Ascending aorta (tissue), 2 donors: ENCODE measurements around the gene RABGAP1L. TPM values are rescaled to one million over a fixed set of nuclear protein-coding genes. Genes with fewer than 3 reads are reported as not detected.
"Not testable (repeated sequence)": the region's sequence is repeated elsewhere in the genome, so short reads cannot be mapped to it uniquely, and the experiment has no call there.

Experiments
- DNase-seq, 2 donors: peaks; one replicate each; pipeline ENCODE4 v3.0.0-alpha.2; 2019; ENCODE audit warnings: low spot score in 2 of 2
- H3K27ac ChIP-seq, 2 donors: fragments of 200-600 bp; sonication (generic); one replicate each; pipeline ENCODE4 v1.5.1; 2016 to 2017; ENCODE audit warnings: mild to moderate bottlenecking in 1 of 2
- H3K27me3 ChIP-seq: fragments of 200-600 bp; sonication (generic); one replicate; pipeline ENCODE4 v1.5.1; 2017
- H3K36me3 ChIP-seq, 2 donors: fragments of 200-600 bp; sonication (generic); one replicate each; pipeline ENCODE4 v1.5.1; 2016
- H3K4me1 ChIP-seq, 2 donors: fragments of 200-600 bp; sonication (generic); one replicate each; pipeline ENCODE4 v1.5.1; 2016 to 2017; ENCODE audit warnings: mild to moderate bottlenecking in 1 of 2
- H3K4me3 ChIP-seq, 2 donors: fragments of 200-600 bp; sonication (generic); one replicate each; pipeline ENCODE4 v1.5.1; 2016 to 2017; ENCODE audit warnings: mild to moderate bottlenecking in 1 of 2
- H3K9me3 ChIP-seq, 2 donors: fragments of 200-600 bp; sonication (generic); one replicate each; pipeline ENCODE4 v1.5.1; 2016
- intact Hi-C: fragments of 100-400 bp; cut with DNase I; formaldehyde crosslinking; loops from one replicate; pipeline ENCODE4 v1.15.1; 2023
- total RNA-seq: library from RNA; depleted of rRNA; stranded (reverse); fragments of >200 nt; gene quantifications from one replicate; pipeline ENCODE4 v1.1.0, GENCODE V29; 2016
- TF ChIP-seq, protein P1 (sequence below), 3 experiments: fragments of 200-600 bp in 2 of 3; fragments of 450-650 bp in 1 of 3; sonication (generic) in 2 of 3; IDR thresholded peaks; one replicate each; pipeline ENCODE4 v1.5.1; 2016 to 2019; ENCODE audit warnings: antibody characterized with exemption in 3 of 3, mild to moderate bottlenecking in 1 of 3, moderate library complexity in 1 of 3

The RABGAP1L gene
- total RNA-seq, 1 donor from 2014 or later, result 48.4 TPM

DNA sequence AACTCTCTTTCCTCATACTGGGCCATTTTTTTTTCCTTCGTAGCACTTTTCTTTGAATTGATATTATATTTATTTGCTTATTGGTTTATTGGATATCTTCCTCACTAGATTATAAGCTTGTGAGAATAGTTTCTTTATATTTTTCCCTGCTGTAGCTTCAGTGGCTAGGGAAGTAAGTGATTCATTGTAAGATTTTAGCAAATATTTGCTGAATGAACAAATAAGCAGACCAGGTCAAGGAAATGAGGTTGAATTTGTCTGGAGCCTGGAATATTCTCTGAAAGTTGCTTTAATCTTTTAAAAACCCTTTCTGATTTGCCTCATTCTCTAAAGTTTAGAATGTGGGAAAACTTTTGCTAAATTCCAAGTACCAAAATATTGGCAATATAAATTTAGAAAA, 80.2 kb downstream of the RABGAP1L start:
- H3K4me1 ChIP-seq, result no peaks in the 10 kb centered on the region
- TF ChIP-seq, protein P1, sequence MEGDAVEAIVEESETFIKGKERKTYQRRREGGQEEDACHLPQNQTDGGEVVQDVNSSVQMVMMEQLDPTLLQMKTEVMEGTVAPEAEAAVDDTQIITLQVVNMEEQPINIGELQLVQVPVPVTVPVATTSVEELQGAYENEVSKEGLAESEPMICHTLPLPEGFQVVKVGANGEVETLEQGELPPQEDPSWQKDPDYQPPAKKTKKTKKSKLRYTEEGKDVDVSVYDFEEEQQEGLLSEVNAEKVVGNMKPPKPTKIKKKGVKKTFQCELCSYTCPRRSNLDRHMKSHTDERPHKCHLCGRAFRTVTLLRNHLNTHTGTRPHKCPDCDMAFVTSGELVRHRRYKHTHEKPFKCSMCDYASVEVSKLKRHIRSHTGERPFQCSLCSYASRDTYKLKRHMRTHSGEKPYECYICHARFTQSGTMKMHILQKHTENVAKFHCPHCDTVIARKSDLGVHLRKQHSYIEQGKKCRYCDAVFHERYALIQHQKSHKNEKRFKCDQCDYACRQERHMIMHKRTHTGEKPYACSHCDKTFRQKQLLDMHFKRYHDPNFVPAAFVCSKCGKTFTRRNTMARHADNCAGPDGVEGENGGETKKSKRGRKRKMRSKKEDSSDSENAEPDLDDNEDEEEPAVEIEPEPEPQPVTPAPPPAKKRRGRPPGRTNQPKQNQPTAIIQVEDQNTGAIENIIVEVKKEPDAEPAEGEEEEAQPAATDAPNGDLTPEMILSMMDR (IDR thresholded peaks at IDR 0.05), result no peak
- H3K9me3 ChIP-seq, result no peaks in the 10 kb centered on the region
- H3K27ac ChIP-seq, result no peak overlapping the region
- H3K27me3 ChIP-seq, result no peaks in the 10 kb centered on the region
- H3K36me3 ChIP-seq, result peaks cover 4 to 5% of the 10 kb centered on the region in 2 donors
- H3K4me3 ChIP-seq, result no peak overlapping the region
- no peak for DNase-seq
- intact Hi-C loops, result no loop called here

DNA sequence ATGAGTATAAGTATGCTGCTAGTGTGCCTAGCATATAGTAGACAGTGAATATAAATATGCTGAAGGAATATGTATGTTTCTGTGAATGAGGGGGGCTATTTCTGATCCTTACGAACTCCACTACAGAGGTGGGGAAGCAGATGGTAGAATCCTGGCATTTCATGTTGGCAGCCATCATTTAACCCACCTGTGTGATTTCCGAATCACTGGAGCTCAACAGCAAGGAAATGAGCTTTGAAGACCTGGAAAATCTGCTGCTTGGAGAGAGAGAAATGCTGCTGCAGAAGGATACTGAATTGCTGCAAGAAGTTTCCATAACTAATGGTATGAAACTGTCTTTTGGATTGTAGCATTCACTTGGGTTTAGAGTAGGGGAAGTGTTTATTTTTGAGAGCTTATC, 83.5 kb downstream of the RABGAP1L start:
- TF ChIP-seq, protein P1 (IDR thresholded peaks at IDR 0.05), result no peak
- Histone ChIP-seq H3K27ac (no peak overlapping the region), H3K9me3 (no peaks in the 10 kb centered on the region), H3K4me3 (no peak overlapping the region), H3K27me3 (no peaks in the 10 kb centered on the region), H3K36me3 (peaks cover 9 to 12% of the 10 kb centered on the region in 2 donors), H3K4me1 (no peaks in the 10 kb centered on the region)
- intact Hi-C loops, result no loop called here
- no peak for DNase-seq

DNA sequence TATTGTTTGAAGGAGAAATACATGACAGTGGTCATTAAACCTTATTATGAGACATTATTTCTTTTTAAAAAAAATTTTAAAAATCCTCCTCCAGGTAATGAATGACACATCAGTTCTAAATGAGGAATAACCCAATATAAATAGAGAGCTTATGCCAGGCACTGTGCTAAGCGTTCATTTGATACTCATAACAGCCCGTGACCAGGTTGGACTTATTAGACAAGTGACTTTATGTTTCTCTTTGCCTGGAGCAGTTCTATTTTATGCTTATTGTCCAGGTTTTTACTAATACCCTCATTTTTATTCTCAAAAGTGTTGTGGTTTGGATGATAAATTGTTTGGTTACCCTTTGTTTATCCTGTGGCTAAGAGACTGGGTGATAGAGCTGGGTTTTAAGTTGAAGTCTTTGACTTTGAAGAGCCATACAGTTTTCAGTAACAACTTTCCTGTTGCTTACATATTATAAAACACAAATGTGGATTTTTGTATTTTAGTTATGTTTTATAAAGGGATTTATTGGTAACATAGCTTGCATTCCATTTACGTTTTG, 84.2 kb downstream of the RABGAP1L start:
- H3K4me3 ChIP-seq, result no peak overlapping the region
- intact Hi-C loops, result no loop called here
- H3K27me3 ChIP-seq, result no peaks in the 10 kb centered on the region
- no peak for DNase-seq
- no peak overlapping the region for H3K27ac ChIP-seq
- peaks cover 9 to 12% of the 10 kb centered on the region in 2 donors for H3K36me3 ChIP-seq
- TF ChIP-seq, protein P1 (IDR thresholded peaks at IDR 0.05), result no peak
- H3K4me1 ChIP-seq, result no peaks in the 10 kb centered on the region
- no peaks in the 10 kb centered on the region for H3K9me3 ChIP-seq

DNA sequence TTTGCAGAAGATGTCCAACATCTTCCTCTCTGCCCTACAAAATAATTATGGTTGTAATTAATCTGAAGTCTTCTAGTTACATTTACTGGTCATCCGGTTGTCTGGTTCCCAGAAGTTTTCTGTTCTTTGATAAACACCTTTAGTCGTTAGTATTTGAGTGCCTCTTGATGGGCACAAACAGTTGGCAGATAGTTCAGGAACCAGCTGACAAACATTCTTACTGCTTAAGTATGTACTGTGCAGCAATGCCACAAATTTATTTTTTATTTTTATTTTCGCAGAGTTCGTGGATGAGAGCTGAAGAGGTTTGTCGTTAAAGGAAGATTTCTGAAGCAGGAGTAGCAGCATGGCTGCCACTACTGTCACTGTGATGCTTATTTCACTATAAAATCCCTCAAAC, 84.7 kb downstream of the RABGAP1L start:
- Histone ChIP-seq H3K9me3 (no peaks in the 10 kb centered on the region), H3K27me3 (no peaks in the 10 kb centered on the region), H3K36me3 (peaks cover 9 to 12% of the 10 kb centered on the region in 2 donors), H3K4me1 (no peaks in the 10 kb centered on the region), H3K27ac (no peak overlapping the region), H3K4me3 (no peak overlapping the region)
- intact Hi-C loops, result no loop called here
- TF ChIP-seq, protein P1 (IDR thresholded peaks at IDR 0.05), result no peak
- DNase-seq, result no peak

DNA sequence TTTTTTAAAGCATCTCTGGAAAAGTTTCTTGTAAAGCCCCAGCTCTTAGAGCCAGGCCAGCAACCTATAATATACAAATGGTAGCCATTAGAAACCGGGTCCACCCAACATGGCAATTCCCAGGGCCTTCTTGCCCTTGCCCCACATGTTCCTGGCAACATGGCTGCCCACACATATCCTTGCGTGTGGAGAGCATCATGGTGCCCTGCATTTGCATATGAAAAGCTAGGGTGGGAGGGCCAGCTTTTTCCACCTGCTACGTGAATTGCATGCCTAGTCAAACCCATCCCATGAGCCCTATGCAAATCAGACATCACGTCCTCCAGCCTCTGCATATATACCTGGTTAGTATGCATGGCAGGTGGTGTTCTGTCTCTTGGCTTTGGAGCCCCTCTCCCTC, 88.2 kb downstream of the RABGAP1L start:
- no peak overlapping the region for H3K27ac ChIP-seq
- H3K4me3 ChIP-seq, result no peak overlapping the region
- no peak for DNase-seq
- peaks cover 9 to 12% of the 10 kb centered on the region in 2 donors for H3K36me3 ChIP-seq
- no peaks in the 10 kb centered on the region for H3K27me3 ChIP-seq
- no peaks in the 10 kb centered on the region for H3K9me3 ChIP-seq
- H3K4me1 ChIP-seq, result no peaks in the 10 kb centered on the region
- intact Hi-C loops, result no loop called here
- TF ChIP-seq, protein P1 (IDR thresholded peaks at IDR 0.05), result no peak

DNA sequence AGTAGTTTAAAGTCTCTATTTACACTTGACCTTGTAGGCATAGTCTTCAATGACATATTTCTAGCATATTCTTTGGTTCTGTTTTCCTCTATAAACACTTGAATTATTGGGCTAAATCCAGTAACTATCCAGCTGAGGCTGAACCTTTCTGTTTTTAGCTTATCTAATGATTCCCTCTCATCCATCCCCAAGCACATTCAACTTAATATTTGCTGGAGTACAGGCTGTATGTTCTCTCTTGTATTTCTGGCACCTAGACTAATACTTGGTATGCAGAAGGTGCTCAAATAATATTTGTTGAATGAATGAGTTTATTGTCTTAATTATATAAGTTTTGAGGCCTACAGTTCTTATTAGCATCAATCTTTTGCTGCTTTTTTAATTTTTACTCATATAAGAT, 88.7 kb downstream of the RABGAP1L start:
- intact Hi-C loops, result no loop called here
- no peak for DNase-seq

DNA sequence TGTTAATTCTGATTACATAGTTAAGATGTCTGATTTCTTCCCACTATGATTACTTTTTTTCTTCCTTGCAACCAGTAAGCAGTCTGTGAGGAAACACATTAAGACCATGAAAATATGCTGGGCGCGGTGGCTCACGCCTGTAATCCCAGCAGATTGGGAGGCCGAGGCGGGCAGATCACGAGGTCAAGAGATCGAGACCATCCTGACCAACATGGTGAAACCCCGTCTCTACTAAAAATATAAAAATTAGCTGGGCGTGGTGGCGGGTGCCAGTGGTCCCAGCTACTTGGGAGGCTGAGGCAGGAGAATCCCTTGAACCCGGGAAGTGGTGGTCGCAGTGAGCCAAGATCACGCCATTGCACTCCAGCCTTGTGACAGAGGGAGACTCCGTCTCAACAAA, 97.1 kb downstream of the RABGAP1L start:
- H3K36me3 ChIP-seq, H3K27ac ChIP-seq, H3K9me3 ChIP-seq, intact Hi-C loops, H3K4me1 ChIP-seq, H3K4me3 ChIP-seq, H3K27me3 ChIP-seq: not testable (repeated sequence)
- DNase-seq, result peak in 1 of 2 donors; percentile 56

More for the DNA sequence above, 88.7 kb downstream of the RABGAP1L start:
- no peaks in the 10 kb centered on the region for H3K27me3 ChIP-seq
- no peak overlapping the region for H3K27ac ChIP-seq
- H3K4me1 ChIP-seq, result no peaks in the 10 kb centered on the region
- TF ChIP-seq, protein P1 (IDR thresholded peaks at IDR 0.05), result no peak
- peaks cover 9 to 12% of the 10 kb centered on the region in 2 donors for H3K36me3 ChIP-seq
- no peak overlapping the region for H3K4me3 ChIP-seq
- no peaks in the 10 kb centered on the region for H3K9me3 ChIP-seq
